Cardiac muscle cell (in vitro differentiated cells and primary cell): ENCODE data around the gene IPP. TPM values are rescaled to one million over a fixed set of nuclear protein-coding genes. Genes with fewer than 3 reads are reported as not detected.

Source experiments
- DNase-seq, 2 donors: peaks; one replicate each; pipeline versions ENCODE4 v3.0.0 to v3.0.0-alpha.2; 2010 to 2017; ENCODE audit warnings: low read depth in 1 of 2, low spot score in 1 of 2
- H3K27ac ChIP-seq: fragments of 200-600 bp; sonication (generic); 2 replicates; pipeline ENCODE4 v1.5.1; 2016
- H3K27me3 ChIP-seq: fragments of 200-600 bp; sonication (generic); 2 replicates; pipeline ENCODE4 v1.6.0; 2016; ENCODE audit warnings: control low read depth
- H3K36me3 ChIP-seq: fragments of 200-600 bp; sonication (generic); 2 replicates; pipeline ENCODE4 v1.5.1; 2016; ENCODE audit warnings: control low read depth
- H3K4me1 ChIP-seq: fragments of 200-600 bp; sonication (generic); 2 replicates; pipeline ENCODE4 v1.8.1; 2017; ENCODE audit warnings: low read depth, mild to moderate bottlenecking, mixed run types
- H3K4me3 ChIP-seq: fragments of 200-600 bp; sonication (generic); 2 replicates; pipeline ENCODE4 v1.5.1; 2016; ENCODE audit warnings: mild to moderate bottlenecking
- H3K9me3 ChIP-seq: fragments of 200-600 bp; sonication (generic); 2 replicates; pipeline ENCODE4 v1.5.1; 2017; ENCODE audit warnings: low read depth, mild to moderate bottlenecking, control low read depth
- polyA plus RNA-seq: library from polyadenylated mRNA; unstranded; fragments of >200 nt; fragmentation: Nextera tagmentation; extraction: Ambion mirVana; gene quantifications from 2 replicates; pipeline ENCODE4 v1.2.1, GENCODE V29; 2016
- total RNA-seq: library from RNA; depleted of rRNA; stranded (reverse); fragments of >200 nt; gene quantifications from 2 replicates; pipeline ENCODE4 v1.2.3, GENCODE V29; 2016
- TF ChIP-seq, protein P1 (sequence below): IDR thresholded peaks from 2 replicates; pipeline ENCODE4 v1.5.1; 2012; ENCODE audit warnings: low read depth, mild to moderate bottlenecking, low read length

The IPP gene
- total and polyA plus RNA-seq, 2 experiments from 2014 or later = 7.3 to 12.1 TPM

DNA sequence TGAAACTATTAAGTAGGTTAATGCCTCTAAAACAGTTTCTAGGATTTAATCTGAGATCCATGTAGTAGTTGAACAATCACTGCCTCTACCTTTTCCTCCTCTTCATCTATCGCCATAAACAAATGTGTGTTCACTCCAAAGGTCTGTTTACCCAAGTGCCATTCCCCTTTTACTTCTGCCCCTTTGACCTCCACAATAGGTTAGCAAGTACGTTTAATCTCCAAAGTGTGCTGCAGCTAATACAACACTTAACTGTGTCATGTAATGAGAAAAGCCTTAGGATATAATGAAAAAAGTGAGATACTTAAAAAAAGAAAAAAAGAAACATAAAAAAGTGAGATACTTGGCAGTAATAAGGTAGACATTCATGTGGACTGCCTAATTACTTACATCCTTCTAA is 92.3 kb downstream of the IPP start:
- Histone ChIP-seq H3K4me3 (no peak overlapping the region), H3K27ac (no peak overlapping the region), H3K36me3 (peaks cover 72% of the 10 kb centered on the region), H3K4me1 (no peaks in the 10 kb centered on the region), H3K9me3 (no peaks in the 10 kb centered on the region), H3K27me3 (no peaks in the 10 kb centered on the region)
- TF ChIP-seq, protein P1, sequence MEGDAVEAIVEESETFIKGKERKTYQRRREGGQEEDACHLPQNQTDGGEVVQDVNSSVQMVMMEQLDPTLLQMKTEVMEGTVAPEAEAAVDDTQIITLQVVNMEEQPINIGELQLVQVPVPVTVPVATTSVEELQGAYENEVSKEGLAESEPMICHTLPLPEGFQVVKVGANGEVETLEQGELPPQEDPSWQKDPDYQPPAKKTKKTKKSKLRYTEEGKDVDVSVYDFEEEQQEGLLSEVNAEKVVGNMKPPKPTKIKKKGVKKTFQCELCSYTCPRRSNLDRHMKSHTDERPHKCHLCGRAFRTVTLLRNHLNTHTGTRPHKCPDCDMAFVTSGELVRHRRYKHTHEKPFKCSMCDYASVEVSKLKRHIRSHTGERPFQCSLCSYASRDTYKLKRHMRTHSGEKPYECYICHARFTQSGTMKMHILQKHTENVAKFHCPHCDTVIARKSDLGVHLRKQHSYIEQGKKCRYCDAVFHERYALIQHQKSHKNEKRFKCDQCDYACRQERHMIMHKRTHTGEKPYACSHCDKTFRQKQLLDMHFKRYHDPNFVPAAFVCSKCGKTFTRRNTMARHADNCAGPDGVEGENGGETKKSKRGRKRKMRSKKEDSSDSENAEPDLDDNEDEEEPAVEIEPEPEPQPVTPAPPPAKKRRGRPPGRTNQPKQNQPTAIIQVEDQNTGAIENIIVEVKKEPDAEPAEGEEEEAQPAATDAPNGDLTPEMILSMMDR = no peak
- no peak for DNase-seq

DNA sequence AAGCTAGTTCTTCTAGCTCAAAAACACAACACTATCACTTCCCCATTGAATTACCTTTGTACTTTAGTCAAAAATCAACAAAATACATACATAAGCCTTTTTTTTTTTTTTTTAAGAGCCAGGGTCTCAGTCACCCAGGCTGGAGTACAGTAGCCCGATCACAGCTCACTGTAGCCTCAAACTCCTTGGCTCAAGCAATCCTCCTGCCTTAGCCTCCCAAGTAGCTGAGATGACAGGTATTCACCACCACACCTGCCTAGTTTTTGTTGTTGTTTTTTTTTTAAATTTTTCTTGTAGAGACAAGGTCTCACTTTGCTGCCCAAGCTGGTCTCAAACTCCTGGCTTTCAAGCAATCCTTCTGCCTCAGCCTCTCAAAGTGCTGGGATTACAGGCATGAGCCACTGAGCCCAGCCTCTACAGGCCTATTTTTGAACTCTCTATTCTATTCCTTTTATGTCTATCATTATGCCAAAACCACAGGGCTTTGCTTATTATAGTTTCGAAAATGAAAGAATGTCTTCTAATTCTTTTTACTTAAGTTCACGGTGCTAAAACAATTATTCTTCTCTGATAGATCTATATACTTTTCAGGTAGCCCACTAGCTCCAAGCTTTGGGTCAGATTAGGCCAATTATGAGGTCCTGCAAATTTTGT is 93.8 kb downstream of the IPP start:
- DNase-seq = no peak
- H3K4me1 ChIP-seq = no peaks in the 10 kb centered on the region
- H3K36me3 ChIP-seq = peaks cover 85% of the 10 kb centered on the region
- TF ChIP-seq, protein P1 = no peak
- H3K27ac ChIP-seq = no peak overlapping the region
- no peaks in the 10 kb centered on the region for H3K9me3 ChIP-seq
- no peak overlapping the region for H3K4me3 ChIP-seq
- H3K27me3 ChIP-seq = no peaks in the 10 kb centered on the region

DNA sequence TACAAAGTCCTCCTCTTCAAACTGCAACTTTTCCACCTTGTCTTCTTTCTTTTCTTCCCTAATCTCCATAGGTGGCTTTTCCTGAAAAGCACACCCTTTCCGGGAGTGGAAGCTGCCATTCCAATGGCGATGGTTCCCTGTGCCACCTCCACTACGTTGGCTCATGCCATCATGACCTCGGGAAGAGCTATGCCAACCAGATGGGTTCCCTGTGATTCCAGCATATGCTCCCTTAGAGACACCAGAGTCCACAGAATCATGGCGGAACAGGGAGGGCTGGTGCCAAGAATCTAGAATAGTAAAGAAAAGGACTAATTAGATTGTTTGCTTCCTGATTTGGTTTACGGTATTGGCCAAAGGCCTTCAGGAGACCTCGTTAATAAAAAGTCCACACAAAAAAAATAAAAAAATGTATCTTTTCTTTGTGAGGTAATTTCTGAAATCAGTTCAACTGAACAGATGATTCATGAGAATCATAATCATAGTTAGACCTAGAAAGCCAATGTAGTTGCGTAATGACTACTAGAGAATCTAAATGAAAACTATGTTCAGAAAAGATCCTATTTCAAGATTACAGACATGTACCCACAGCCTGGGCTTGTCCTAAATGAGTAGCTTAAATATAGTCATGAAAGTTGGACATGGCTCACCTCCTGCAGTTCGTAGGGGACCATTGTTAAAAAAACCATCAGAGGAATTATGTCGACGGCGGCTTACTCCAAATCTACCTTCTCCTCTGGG is 95.7 kb downstream of the IPP start:
- peak in 1 of 2 donors; percentile 12 for DNase-seq
- Histone ChIP-seq H3K4me3 (no peak overlapping the region), H3K9me3 (no peaks in the 10 kb centered on the region), H3K27ac (no peak overlapping the region), H3K27me3 (no peaks in the 10 kb centered on the region), H3K4me1 (no peaks in the 10 kb centered on the region), H3K36me3 (peaks cover 88% of the 10 kb centered on the region)
- TF ChIP-seq, protein P1 = no peak

Other genes starting within 250 kb of the IPP start
- 526 and 782 TPM in 2 replicates for gene PRDX1, start 228.8 kb downstream of the IPP start, total RNA-seq
- gene PRDX1, start 228.8 kb downstream of the IPP start, polyA plus RNA-seq = 1,545 and 1,744 TPM in 2 replicates
- 145 and 187 TPM in 2 replicates for gene AKR1A1, start 199.8 kb downstream of the IPP start, total RNA-seq
- 291 and 311 TPM in 2 replicates for gene AKR1A1, start 199.8 kb downstream of the IPP start, polyA plus RNA-seq
- 54.9 and 89.3 TPM in 2 replicates for gene NASP, start 166.6 kb downstream of the IPP start, total RNA-seq
- gene NASP, start 166.6 kb downstream of the IPP start, polyA plus RNA-seq = 172 and 174 TPM in 2 replicates
- 2.9 and 7.5 TPM in 2 replicates for gene CCDC17, start 126.6 kb downstream of the IPP start, total RNA-seq
- 1.9 and 3.1 TPM in 2 replicates for gene CCDC17, start 126.6 kb downstream of the IPP start, polyA plus RNA-seq
- gene GPBP1L1, start 64.1 kb downstream of the IPP start, total RNA-seq = 69.7 and 96.3 TPM in 2 replicates
- gene GPBP1L1, start 64.1 kb downstream of the IPP start, polyA plus RNA-seq = 79.5 and 123 TPM in 2 replicates
- gene TMEM69, start 62.5 kb downstream of the IPP start, total RNA-seq = 30.1 and 31.3 TPM in 2 replicates
- 69.7 and 69.8 TPM in 2 replicates for gene TMEM69, start 62.5 kb downstream of the IPP start, polyA plus RNA-seq
- gene MAST2, start 53.0 kb upstream of the IPP start, total RNA-seq = 39.7 and 79.2 TPM in 2 replicates
- 44.8 and 57.5 TPM in 2 replicates for gene MAST2, start 53.0 kb upstream of the IPP start, polyA plus RNA-seq